ENCODE results near the gene ARHGEF17.

Gene ARHGEF17

DNA sequence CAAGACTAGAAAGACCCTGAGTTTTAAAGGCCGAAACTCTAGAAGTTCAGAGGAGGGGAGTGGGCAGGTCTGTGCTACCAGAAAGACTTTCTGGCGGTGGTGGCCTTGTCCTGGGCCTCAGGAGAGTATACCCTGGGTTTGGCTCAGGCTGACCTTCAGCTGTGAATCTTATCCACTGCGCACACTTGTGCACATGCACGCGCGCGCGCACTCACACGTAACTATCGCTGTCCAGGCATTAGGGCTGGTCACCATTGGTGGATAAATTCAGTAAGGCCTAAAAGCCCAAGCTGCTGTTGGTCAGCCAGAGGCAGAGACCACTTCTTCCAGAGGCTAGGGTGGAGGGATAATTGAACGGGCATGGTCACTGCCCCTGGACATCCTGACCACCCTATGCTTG lies 25.1 kb downstream of the ARHGEF17 start:
- ATAC-seq = no peak
- TF ChIP-seq OSR1 (CRISPR knock-in tag; IDR thresholded peaks at IDR 0.05) (no peak), ARNTL (CRISPR knock-in tag; IDR thresholded peaks at IDR 0.05; ENCODE audit: borderline replicate concordance, low read depth) (no peak), ZFP3 (CRISPR knock-in tag; IDR thresholded peaks at IDR 0.05) (no peak), RARB (CRISPR knock-in tag; IDR thresholded peaks at IDR 0.05) (no peak), BACH2 (CRISPR knock-in tag; IDR thresholded peaks at IDR 0.05; ENCODE audit: borderline replicate concordance) (no peak), GLIS3 (CRISPR knock-in tag; IDR thresholded peaks at IDR 0.05) (no peak), ZFP30 (CRISPR knock-in tag; IDR thresholded peaks at IDR 0.05) (no peak)
- TF ChIP-seq, protein P1, sequence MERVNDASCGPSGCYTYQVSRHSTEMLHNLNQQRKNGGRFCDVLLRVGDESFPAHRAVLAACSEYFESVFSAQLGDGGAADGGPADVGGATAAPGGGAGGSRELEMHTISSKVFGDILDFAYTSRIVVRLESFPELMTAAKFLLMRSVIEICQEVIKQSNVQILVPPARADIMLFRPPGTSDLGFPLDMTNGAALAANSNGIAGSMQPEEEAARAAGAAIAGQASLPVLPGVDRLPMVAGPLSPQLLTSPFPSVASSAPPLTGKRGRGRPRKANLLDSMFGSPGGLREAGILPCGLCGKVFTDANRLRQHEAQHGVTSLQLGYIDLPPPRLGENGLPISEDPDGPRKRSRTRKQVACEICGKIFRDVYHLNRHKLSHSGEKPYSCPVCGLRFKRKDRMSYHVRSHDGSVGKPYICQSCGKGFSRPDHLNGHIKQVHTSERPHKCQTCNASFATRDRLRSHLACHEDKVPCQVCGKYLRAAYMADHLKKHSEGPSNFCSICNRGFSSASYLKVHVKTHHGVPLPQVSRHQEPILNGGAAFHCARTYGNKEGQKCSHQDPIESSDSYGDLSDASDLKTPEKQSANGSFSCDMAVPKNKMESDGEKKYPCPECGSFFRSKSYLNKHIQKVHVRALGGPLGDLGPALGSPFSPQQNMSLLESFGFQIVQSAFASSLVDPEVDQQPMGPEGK (CRISPR knock-in tag; IDR thresholded peaks at IDR 0.05; ENCODE audit: borderline replicate concordance) = no peak
- TF ChIP-seq, protein P2, sequence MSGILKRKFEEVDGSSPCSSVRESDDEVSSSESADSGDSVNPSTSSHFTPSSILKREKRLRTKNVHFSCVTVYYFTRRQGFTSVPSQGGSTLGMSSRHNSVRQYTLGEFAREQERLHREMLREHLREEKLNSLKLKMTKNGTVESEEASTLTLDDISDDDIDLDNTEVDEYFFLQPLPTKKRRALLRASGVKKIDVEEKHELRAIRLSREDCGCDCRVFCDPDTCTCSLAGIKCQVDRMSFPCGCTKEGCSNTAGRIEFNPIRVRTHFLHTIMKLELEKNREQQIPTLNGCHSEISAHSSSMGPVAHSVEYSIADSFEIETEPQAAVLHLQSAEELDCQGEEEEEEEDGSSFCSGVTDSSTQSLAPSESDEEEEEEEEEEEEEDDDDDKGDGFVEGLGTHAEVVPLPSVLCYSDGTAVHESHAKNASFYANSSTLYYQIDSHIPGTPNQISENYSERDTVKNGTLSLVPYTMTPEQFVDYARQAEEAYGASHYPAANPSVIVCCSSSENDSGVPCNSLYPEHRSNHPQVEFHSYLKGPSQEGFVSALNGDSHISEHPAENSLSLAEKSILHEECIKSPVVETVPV (CRISPR knock-in tag; IDR thresholded peaks at IDR 0.05) = no peak
- TF ChIP-seq, protein P3, sequence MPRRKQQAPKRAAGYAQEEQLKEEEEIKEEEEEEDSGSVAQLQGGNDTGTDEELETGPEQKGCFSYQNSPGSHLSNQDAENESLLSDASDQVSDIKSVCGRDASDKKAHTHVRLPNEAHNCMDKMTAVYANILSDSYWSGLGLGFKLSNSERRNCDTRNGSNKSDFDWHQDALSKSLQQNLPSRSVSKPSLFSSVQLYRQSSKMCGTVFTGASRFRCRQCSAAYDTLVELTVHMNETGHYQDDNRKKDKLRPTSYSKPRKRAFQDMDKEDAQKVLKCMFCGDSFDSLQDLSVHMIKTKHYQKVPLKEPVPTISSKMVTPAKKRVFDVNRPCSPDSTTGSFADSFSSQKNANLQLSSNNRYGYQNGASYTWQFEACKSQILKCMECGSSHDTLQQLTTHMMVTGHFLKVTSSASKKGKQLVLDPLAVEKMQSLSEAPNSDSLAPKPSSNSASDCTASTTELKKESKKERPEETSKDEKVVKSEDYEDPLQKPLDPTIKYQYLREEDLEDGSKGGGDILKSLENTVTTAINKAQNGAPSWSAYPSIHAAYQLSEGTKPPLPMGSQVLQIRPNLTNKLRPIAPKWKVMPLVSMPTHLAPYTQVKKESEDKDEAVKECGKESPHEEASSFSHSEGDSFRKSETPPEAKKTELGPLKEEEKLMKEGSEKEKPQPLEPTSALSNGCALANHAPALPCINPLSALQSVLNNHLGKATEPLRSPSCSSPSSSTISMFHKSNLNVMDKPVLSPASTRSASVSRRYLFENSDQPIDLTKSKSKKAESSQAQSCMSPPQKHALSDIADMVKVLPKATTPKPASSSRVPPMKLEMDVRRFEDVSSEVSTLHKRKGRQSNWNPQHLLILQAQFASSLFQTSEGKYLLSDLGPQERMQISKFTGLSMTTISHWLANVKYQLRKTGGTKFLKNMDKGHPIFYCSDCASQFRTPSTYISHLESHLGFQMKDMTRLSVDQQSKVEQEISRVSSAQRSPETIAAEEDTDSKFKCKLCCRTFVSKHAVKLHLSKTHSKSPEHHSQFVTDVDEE (CRISPR knock-in tag; IDR thresholded peaks at IDR 0.05) = no peak
- TF ChIP-seq, protein P4, sequence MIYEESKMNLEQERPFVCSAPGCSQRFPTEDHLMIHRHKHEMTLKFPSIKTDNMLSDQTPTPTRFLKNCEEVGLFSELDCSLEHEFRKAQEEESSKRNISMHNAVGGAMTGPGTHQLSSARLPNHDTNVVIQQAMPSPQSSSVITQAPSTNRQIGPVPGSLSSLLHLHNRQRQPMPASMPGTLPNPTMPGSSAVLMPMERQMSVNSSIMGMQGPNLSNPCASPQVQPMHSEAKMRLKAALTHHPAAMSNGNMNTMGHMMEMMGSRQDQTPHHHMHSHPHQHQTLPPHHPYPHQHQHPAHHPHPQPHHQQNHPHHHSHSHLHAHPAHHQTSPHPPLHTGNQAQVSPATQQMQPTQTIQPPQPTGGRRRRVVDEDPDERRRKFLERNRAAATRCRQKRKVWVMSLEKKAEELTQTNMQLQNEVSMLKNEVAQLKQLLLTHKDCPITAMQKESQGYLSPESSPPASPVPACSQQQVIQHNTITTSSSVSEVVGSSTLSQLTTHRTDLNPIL (CRISPR knock-in tag; IDR thresholded peaks at IDR 0.05; ENCODE audit: low read depth) = no peak

DNA sequence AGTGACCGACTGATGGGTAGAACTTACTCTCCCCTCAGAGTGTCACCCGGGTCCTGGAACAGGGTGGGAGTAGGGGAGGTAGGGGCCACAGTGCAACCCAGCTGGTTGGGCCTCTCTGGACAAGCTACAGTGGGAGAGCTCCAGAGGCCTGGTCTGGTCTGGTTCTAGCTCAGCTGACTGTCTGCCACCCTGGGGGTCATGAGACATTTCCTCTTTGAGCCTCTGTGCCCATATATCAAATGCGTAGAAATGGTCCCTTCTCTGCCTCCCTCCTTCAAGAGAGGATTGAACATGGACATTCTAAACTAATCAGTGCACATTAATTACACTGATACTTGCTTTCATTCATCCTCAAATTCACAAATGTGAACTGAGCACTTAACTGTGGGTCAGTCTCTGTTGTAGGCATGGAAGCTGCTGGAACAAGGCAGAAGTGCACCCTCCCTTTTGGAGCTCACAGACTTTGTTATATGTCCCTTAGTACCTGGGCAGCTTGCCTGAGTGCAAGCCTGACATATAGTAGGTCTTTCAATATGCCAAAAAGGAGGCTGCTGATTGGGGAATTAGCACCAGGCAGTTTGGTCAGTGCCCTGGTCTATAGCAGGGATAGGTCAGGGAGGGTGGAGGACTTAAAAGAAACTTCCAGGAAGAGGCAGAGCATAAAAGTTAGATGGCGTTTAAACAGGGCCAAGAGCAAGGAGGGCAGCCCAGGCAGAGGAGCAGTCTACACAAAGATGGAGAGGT lies 25.7 kb downstream of the ARHGEF17 start:
- ATAC-seq = no peak; the same call in 2 of the 3 replicates
- TF ChIP-seq SNAI2 (CRISPR knock-in tag; IDR thresholded peaks at IDR 0.05) (no peak), ZNF70 (CRISPR knock-in tag; IDR thresholded peaks at IDR 0.05) (peak; percentile 52; the same call in 1 of the 2 replicates), ZFP3 (CRISPR knock-in tag; IDR thresholded peaks at IDR 0.05) (no peak), TOX (CRISPR knock-in tag; IDR thresholded peaks at IDR 0.05; ENCODE audit: borderline replicate concordance) (no peak)

DNA sequence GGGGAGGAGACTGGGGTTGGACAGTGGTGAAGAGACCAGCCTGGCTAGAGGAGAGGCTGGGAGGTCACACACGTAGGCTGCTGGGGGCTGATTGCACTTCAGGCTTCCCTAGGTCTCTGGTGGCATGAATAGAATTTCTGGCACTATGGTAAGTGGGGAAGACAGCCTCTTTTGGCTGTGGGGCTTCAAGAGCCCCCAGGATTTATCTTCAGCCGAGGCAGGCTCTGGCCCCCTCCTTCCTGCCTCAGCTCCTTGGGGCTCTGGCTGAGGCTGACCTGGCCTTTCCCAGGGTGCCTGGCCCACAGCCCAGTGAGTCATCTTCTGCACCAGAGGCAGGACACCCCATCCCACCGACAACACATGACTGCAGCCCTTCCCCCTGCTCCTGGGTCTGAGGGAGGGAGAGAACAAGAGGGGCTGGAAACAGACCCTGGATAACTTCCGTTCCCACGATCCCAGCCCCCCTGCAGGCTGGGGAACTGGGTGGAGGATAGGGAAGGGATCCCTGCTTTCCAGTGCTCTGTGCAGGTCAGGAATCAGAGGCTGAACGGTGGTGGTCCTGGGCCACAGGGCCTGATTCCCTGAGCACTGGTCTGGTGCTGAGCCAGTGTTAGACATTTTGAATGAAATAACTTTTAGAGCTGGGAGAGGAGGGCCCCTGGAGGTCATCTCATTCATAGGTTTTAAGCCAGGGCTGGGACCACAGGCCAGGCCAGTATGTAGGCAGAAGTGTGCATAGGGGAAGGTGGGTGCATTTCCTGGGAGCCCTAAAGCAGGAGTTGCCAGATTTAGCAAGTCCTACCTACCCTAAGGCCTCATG lies 26.5 kb downstream of the ARHGEF17 start:
- 0 out of 2 replicates have a peak, but pooled peaks have one; percentile 10 for TF ChIP-seq ISL1 (CRISPR knock-in tag; IDR thresholded peaks at IDR 0.05)
- TF ChIP-seq, protein P4 (CRISPR knock-in tag; IDR thresholded peaks at IDR 0.05; ENCODE audit: low read depth) = no peak
- TF ChIP-seq ZNF8 (CRISPR knock-in tag; IDR thresholded peaks at IDR 0.05) = no peak
- TF ChIP-seq TCF4 (CRISPR knock-in tag; IDR thresholded peaks at IDR 0.05; ENCODE audit: borderline replicate concordance) = peak; percentile 50; the same call in 1 of the 2 replicates
- TF ChIP-seq ZNF565 (CRISPR knock-in tag; conservative IDR thresholded peaks at IDR 0.05; ENCODE audit: low read depth) = no peak
- TF ChIP-seq, protein P1 (CRISPR knock-in tag; IDR thresholded peaks at IDR 0.05; ENCODE audit: borderline replicate concordance) = peak; percentile 54; the same call in 1 of the 2 replicates
- 0 out of 2 replicates have a peak, but pooled peaks have one; percentile 22 for TF ChIP-seq SNAI2 (CRISPR knock-in tag; IDR thresholded peaks at IDR 0.05)
- peak; percentile 75 for ATAC-seq

Data from SK-N-SH treated with all-trans-retinoic acid at 6 μM for 48 hours (cell line).